GM21529 (cell line): ENCODE measurements around the gene CTNNA3.
"Not testable (repeated sequence)": the region's sequence is repeated elsewhere in the genome, so short reads cannot be mapped to it uniquely, and the experiment has no call there.

ENCODE experiments used
- ATAC-seq: cut with Tn5 transposase; IDR thresholded peaks from one replicate; pipeline ENCODE4 v1.9.1; 2021; ENCODE audit not compliant: unreplicated experiment

Gene CTNNA3

DNA sequence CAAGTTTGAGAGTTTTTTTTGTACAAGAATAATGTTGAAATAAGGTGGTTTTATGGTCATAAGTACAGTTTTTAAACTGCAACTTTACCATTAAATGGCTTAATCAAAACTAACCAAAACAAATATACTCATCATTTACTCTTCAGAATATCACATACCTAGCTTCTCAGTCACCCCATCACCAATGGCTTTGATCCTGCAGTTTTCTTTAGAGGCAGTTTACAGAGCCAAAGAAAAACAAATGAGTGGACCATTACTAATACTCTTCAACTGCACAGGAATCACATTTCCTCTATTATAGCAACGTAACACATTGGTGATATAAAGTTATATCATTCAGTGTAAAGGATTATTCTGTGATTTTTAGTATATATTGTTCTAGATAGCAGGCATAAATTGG is 1346.3 kb downstream of the CTNNA3 start:
- ATAC-seq: no peak

DNA sequence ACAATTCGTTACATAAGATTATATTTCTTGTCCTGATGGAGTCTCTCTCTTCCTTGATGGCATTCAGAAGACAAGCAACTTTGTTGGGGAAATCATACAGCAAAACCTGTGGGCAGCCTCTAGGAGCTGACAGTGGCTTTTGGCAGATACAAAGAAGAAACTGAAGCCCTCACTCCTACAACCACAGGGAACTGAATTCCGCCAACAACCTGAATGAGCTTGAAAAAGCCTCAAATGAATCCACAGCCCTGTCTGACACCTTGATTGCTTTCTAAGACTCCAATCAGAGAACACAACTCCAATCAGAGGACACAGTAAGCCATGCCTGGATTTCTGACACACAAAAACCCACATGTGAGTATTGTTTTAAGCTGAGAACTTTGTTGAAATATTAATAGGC is 1346.9 kb downstream of the CTNNA3 start:
- ATAC-seq: no peak

DNA sequence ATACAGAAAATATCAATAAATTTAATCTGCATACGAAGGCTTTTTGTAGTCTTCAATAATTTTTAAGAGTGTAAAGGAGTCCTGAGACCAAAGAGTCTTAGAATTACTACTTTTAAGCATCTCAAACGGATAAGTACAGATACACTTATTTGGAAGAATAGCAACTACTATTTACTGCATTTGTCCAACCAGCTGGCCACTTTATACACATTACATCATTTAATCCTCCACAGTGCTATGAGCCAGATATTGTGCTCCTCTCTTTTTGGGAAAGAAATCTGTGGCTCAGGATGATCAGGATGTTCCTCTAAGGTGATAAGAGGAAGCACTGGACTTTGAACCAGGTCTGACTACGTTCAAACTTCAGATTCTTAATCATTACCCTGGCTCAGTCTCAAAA is 1358.8 kb downstream of the CTNNA3 start:
- ATAC-seq: no peak

DNA sequence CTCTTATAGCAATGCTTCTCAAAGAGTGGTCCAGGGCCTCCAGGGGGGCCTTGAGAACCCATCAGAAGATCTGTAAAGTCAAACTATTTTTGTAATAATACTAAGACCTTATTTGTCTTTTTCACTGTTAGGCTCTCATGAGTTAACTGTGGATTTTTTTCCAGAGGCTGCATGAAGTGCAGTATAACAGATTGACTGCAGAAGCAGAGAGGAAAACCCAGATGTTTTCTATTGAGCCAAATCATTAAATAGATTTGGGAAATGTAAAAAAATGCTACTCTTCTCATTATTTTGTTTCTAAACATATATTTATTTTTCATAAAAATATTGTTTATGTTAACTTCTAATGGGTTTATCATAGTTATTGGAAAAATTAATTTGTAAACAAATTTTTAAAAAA is 1359.2 kb downstream of the CTNNA3 start:
- no peak for ATAC-seq

DNA sequence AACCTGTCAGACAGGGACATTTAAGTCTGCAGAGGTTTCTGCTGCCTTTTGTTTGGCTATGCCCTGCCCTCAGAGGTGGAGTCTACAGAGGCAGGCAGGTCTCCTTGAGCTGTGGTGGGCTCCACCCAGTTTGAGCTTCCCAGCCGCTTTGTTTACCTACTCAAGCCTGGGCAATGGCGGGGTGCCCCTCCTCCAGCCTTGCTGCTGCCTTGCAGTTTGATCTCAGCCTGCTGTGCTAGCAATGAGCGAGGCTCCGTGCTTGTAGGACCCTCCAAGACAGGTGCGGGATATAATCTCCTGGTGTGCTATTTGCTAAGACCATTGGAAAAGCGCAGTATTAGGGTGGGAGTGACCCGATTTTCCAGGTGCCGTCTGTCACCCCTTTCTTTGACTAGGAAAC is 1360.2 kb downstream of the CTNNA3 start:
- ATAC-seq: not testable (repeated sequence)

DNA sequence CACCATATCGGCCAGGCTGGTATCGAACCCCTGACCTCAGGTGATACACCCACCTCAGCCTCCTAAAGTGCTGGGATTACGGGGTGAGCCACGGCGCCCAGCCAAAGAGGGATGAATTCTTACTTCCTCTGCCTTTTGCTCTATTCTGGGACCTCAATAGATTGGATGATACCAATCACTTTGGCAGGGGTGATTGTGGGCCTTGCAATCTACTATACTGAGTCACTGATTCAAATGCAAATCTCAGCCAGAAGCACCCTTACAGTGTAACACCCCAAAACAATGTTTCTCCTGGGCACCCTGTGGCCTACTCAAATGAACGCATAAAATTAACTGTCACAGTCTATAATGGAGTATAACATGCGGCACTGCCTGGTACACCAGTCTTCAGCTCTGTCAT is 1366.8 kb downstream of the CTNNA3 start:
- ATAC-seq: no peak

DNA sequence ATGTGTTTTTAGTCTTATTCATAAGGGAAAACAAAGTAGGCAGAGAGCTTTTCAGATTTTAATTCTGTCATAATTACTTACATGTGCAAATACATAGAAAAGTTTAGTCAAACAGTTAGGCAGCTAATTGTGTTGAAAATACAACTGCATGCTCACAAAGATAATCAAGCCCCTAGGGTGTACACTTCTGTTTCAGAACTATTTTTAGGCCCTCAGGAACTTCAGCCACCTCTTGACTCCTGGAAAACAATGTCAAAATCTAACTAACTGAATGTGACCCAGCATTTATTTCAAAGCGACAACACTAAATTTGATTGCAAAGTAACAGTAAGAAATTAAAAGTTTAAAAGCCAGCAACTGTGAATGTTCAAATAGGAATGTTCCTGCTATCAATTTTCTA is 1369.1 kb downstream of the CTNNA3 start:
- no peak for ATAC-seq

DNA sequence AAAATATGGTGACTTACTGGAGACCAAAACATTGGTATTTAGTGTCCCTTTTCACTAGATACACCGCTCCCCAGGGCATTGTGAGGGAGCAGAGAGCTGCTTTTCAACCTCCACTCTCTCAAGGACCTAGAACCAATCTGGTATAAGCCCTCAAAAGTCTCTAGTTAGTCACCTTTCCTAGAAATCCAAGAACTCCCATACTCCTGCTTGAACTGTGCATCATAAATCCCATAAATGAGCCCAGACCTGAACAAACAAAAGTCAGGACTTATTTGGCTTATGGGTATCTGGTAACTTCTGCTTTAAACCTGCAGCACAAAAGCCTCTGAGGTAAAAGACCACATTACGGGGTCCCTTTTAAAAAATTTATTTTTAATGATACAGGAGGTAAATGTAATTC is 1373.2 kb downstream of the CTNNA3 start:
- ATAC-seq: no peak

DNA sequence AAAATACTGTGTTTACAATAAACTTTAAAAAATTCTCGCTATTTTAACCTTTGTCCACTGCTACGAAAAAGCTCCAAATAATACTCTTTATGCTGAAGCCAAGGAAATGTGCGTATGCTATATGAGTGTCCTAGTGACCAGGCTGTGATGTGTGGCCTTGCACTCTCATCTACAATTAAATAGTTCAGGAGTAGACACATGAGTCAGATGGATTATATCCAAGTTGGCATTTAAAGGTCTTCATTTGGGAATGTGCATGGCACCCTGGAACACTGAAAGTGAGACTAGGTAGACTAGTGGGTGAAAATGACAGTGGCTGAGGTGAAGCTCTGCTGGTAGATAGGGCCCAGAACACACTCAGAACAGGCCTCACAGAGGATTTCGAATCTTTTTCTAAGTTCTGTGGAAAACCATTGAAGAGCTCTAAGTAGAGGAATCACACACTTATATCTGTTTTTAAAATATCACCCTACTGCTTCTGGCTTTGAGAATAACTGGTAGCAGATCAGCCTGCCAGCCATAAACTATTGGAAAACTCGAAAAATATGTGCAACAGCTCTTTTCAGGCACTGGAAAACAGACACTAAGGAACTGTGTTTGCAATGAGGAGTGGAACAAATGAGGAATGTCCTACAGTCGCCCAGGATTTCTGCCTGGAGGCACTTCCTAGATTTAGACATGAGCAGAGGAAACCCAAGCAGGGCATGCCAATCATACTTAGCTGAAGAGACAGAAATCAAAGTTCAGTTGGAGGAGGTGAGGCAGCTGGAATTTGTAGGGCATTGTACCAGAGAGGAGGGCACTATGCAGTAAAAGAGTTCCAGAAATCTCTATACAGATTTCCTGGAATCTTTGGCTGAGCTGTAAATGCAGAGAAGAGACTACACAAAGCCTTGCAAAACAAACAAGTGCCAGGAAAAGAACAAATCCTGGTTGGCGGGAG is 1374.0 kb downstream of the CTNNA3 start:
- no peak for ATAC-seq

DNA sequence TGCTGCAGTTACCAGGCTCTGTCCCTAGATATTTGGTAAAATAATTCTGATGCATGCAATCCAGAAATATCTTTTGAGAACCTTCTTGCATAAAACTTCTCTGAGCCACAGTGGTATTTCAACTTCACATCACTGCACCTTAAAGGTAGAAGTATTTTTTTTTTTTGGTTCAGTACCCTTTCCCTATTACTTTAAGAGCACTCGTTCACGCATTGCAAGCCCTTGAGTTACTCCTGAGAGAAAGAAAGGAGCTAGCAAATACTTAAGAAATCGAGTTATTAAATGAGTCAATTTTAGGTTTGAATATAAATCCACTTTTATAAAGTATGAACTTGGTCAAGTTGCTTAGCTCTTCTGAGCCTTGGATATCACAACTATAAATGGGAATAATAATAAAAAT is 1377.2 kb downstream of the CTNNA3 start:
- no peak for ATAC-seq

DNA sequence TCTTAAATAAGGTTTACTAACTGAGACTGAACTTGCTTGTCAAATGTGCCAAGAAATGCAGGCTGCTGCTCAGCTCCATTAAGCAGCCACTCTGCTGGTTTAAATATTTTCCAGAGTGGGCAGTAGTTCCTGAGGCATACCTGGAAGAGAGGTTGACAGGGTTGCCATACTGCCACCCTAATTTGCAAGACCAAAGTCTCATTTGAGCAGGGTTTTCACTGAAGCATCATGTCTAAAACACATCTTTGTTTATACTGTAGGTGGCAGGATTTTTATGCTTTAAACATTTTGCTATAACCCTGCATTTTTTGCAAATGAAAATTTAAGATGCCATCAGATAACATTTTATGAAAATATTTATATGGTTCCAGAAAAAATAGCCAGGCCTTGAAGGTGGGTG is 1388.2 kb downstream of the CTNNA3 start:
- ATAC-seq: no peak

DNA sequence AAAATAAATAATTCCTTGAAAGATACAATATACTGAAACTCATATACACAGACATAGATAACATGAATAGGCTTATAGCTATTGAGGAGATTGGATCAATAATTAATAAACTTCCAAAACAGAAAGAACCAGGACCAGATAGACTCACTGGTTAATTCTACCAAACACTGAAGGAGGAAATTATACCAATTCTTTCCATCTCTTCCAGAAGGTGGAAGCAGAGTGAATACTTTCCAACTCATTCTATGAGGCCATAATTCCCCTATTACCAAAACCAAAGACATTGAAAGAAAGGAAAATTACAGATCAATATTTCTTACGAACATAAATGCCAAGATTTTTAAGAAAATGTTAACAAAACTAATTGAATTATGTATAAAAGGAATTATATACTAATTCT is 1394.9 kb downstream of the CTNNA3 start:
- ATAC-seq: no peak

DNA sequence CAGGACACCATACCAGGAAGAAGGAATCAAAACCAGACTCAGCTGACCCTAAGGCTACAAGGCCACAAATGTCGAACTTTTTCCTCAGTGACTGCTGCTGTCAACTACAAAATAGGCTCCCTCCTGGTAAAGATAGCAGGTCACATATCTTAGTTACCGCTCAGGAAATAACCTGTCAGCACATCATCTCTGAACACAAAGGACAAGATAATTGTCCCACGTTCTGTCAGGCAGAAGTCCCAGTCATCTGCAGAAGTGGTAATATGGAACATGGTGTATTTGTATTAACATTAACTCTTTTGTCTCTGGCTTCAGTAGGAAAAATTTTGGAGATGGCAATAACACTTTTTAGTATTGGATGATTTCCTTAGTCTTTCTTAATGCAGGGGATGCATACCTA is 1400.4 kb downstream of the CTNNA3 start:
- no peak for ATAC-seq

DNA sequence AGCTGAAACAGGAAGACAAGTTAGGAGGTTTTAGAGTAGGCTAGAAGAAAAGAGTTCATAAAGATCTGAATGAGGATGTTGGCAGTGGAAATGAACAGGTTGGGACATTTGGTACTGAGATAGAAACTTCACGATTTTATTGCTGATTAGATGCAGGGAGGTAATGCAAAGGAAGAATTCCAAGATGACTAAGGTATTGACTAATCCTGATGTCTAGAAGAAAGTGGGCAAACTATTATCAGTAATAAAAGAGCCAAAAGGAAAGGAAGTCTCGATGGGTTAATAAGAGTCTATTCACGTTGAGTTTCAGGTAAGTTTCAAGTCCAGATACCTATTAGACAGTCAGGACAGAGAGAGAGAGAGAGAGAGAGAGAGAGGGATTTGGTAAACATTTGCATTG is 1401.5 kb downstream of the CTNNA3 start:
- ATAC-seq: no peak

DNA sequence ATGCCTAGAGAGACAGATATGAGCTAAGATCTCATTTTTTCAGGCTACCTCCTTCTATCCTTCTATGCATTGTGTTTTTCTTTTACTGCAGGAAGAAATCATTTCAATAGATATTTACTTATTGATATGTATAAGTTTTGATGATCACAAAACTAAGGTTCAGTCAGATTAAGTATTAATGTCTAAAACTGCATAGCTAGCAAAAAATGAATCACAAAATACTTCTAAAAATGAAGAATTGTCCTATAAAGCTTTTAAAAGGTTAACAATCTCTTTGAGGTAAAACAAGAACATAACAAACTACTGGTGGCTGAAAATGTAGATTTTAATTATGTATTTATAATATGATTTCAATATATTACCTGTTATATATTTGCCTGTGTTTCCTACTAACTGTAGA is 1403.1 kb downstream of the CTNNA3 start:
- no peak for ATAC-seq

DNA sequence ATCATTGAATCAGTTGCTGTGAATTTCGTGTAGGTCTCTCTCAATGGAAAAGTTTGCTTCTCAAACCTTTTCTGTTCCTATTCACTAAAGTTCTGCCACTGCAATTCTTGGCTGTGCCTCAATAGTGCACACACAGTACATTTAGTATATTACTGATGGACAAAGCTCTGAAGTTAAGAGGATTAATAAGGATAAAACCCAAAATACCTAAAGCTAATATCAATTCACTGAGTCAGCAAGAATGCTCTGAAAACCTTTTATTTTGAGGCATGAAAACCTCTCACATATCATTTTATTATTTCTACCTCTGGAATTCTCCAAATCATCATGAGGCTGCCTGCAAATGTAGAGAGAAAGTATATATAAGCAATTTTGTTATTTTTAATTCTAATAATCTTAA is 1403.5 kb downstream of the CTNNA3 start:
- no peak for ATAC-seq

DNA sequence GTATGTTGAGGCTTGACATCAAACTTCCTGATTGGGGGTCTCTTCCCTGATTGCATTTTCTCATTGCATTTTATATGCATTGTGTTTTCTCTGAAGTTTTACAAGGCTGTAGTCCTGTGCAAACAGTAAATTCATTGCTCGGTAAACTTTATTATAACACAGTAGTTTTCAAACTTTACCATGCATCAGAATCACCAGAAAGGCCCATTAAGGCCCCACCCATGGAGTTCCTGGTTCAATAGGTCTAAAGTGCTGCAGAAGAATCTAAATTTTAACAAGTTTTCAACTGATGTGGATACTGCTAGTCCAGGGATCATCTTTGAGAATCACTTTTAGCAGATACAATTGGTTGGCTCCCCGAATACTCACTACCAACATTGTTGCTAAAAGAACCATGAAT is 1404.9 kb downstream of the CTNNA3 start:
- ATAC-seq: no peak

DNA sequence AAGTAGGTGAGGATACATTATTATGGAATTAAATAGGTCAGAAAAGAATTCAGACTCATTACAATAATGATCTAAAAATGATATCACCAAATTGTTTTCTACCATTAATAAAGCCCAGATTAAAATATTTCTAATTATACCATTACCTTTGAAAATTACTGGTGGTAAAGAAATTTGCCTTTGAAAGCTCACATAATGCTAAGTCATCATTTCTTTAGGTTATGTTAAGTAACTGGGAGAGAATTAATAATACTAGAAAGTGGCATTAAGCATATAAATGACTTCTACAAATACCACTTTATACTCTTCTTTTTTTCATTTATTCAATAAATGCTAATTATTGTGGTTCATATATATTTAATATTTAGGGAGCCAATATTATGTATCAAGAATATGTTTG is 1411.4 kb downstream of the CTNNA3 start:
- ATAC-seq: no peak

DNA sequence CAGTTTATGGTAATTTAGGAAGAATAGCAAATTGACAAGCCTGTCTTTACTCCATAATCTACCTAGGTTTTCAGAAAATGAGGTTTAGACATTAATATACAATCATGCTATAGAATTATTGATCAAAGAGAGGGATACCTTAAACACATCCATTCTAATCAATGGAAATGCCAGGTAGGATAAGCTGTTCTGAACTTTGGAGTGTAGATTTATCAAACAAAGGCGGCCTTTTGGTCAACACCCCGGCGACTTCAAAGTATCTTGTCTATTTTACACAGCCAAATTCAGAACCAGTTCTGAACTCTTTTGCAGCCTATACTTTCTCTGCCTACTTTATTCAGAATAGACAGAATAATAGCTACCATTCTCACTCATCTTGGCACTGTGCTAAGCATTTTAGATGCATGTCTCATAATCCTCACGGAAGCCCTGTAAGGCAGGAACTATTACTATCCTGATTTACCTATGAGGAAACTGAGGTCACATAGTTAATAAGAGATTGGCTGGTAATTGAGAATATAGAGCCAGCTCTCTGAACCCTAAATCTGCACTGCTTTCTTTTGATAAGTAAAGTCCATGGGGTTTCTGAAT is 1412.0 kb downstream of the CTNNA3 start:
- ATAC-seq: no peak

DNA sequence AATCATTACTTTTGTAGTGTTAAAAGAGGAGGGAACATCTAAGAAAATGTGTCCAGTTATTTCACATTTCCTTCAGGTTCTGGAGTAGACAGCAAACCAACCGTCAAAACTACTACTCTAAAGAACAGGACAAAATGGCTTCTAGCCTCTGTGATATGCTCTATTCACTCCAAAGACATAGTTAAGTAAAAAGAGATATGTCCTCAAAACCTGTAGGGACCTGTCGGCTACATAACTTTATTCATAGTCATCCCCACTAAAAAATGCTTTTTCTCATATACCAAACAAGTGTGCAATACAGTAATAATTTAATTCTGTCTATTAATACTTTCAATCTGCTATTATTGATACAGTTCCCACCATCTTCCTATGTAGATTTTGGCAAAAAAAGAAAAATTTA is 1412.9 kb downstream of the CTNNA3 start:
- no peak for ATAC-seq

DNA sequence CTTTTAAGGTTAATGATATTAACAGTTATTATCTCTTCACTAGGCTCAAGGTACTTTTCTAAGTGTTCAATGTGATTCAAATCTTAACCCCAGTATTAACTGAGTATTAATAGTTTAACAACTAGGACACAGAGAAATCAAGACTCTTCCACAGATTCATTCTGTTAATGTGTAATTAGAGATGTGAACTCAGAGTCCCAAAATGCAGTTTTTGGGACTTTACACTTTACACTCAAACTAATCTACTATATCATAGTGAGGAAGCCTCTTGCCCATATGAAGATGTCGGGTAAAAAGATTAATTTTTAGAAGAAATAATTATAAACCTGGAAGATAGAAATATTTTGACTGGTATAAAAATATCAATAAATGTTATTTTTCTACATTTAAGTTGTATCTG is 1414.7 kb downstream of the CTNNA3 start:
- ATAC-seq: no peak

DNA sequence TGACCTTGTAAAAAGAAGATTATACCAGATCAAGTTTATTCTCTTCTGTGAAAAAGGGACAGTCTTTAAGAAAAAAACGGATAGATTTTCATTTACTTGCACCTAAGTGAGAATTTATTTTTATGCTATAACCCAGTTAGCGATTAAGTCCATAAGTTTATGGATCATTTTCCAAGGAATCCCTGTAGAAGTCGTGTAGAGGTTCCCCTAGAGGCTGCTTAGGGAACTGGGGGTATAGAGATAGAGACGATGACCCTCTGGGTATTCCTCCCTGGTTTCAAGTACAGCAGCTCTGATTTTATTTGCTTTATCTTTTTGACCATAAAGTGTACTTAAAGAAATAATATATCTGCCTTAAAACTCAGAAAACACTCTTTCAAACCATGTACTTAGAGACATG is 1418.5 kb downstream of the CTNNA3 start:
- ATAC-seq: no peak
